IMR-90 (cell line): ENCODE measurements around the gene AQP12B.
"Not testable (repeated sequence)": the region's sequence is repeated elsewhere in the genome, so short reads cannot be mapped to it uniquely, and the experiment has no call there.

Experiments
- BHLHE40 ChIP-seq: fragments of 150-350 bp; IDR thresholded peaks from 2 replicates; pipeline ENCODE4 v1.6.1; 2016; ENCODE audit warnings: mild to moderate bottlenecking, low read depth, low read length
- CEBPB ChIP-seq: IDR thresholded peaks from 2 replicates; pipeline ENCODE4 v1.6.1; 2012; ENCODE audit warnings: low read depth, low read length, improper control_type of control experiment
- CHD1 ChIP-seq: IDR thresholded peaks from 2 replicates; pipeline ENCODE4 v1.6.1; 2012; ENCODE audit warnings: low read depth, low read length, improper control_type of control experiment
- MAFK ChIP-seq: IDR thresholded peaks from 2 replicates; pipeline ENCODE4 v1.6.1; 2012; ENCODE audit warnings: low read depth, low read length, improper control_type of control experiment
- MXI1 ChIP-seq: IDR thresholded peaks from 2 replicates; pipeline ENCODE4 v1.6.1; 2012; ENCODE audit warnings: low read depth, mild to moderate bottlenecking, low read length, moderate library complexity, borderline replicate concordance
- POLR2A ChIP-seq: IDR thresholded peaks from 2 replicates; pipeline ENCODE4 v1.6.1; 2012; ENCODE audit warnings: mild to moderate bottlenecking, low read depth, low read length
- RAD21 ChIP-seq: IDR thresholded peaks from 2 replicates; pipeline ENCODE4 v1.6.1; 2012; ENCODE audit warnings: low read length, improper control_type of control experiment
- SMC3 ChIP-seq: fragments of 150-350 bp; IDR thresholded peaks from 2 replicates; pipeline ENCODE4 v1.6.1; 2016; ENCODE audit warnings: low read depth, mild to moderate bottlenecking, antibody characterized with exemption, low read length, moderate library complexity
- TF ChIP-seq, protein P1 (sequence below): conservative IDR thresholded peaks from 2 replicates; pipeline ENCODE4 v1.5.1; 2012; ENCODE audit warnings: mild to moderate bottlenecking, low read depth, low read length, improper control_type of control experiment

- TF ChIP-seq, protein P1, sequence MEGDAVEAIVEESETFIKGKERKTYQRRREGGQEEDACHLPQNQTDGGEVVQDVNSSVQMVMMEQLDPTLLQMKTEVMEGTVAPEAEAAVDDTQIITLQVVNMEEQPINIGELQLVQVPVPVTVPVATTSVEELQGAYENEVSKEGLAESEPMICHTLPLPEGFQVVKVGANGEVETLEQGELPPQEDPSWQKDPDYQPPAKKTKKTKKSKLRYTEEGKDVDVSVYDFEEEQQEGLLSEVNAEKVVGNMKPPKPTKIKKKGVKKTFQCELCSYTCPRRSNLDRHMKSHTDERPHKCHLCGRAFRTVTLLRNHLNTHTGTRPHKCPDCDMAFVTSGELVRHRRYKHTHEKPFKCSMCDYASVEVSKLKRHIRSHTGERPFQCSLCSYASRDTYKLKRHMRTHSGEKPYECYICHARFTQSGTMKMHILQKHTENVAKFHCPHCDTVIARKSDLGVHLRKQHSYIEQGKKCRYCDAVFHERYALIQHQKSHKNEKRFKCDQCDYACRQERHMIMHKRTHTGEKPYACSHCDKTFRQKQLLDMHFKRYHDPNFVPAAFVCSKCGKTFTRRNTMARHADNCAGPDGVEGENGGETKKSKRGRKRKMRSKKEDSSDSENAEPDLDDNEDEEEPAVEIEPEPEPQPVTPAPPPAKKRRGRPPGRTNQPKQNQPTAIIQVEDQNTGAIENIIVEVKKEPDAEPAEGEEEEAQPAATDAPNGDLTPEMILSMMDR: not testable (repeated sequence)
- not testable (repeated sequence) for TF ChIP-seq SMC3, POLR2A, MXI1, CEBPB, MAFK, BHLHE40, RAD21, CHD1
Measured at GRCh38 chr2:240691075-240691427, 8.4 kb upstream of the AQP12B start.
